OCI-LY3 (cell line): Measurements from ENCODE around the gene HOXD1.

ENCODE experiments used
- H2AFZ ChIP-seq: fragments of 200-600, 300-600 bp; shearing (Covaris generic); 2 replicates; pipeline ENCODE4 v1.6.0; 2014; ENCODE audit warnings: antibody characterized with exemption, low read depth, low read length
- H3K27ac ChIP-seq: fragments of 200-600, 300-600 bp; sonication (generic); 2 replicates; pipeline ENCODE4 v1.5.1; 2014; ENCODE audit warnings: mild to moderate bottlenecking, low read length, moderate library complexity, mixed read lengths
- H3K27me3 ChIP-seq: fragments of 200-600, 300-600 bp; sonication (generic); 2 replicates; pipeline ENCODE4 v1.6.1; 2014; ENCODE audit warnings: low read depth, low read length, mixed read lengths
- H3K36me3 ChIP-seq: fragments of 200-600, 300-600 bp; sonication (generic); replicated peaks from 2 replicates; pipeline ENCODE3; 2014; ENCODE audit warnings: low read depth, low read length, mixed read lengths
- H3K4me1 ChIP-seq: fragments of 300-600, 200-600 bp; sonication (generic); 2 replicates; pipeline ENCODE4 v1.6.1; 2014; ENCODE audit warnings: low read length, mixed read lengths
- H3K4me2 ChIP-seq: fragments of 200-600, 300-600 bp; sonication (generic); 2 replicates; pipeline ENCODE4 v1.6.1; 2014; ENCODE audit warnings: low read length, mixed read lengths
- H3K4me3 ChIP-seq: fragments of 300-600, 200-600 bp; sonication (generic); 2 replicates; pipeline ENCODE4 v1.5.1; 2014; ENCODE audit warnings: antibody characterized with exemption, mild to moderate bottlenecking, low read length, moderate library complexity
- H3K79me2 ChIP-seq: fragments of 300-600, 200-600 bp; shearing (Covaris generic); 2 replicates; pipeline ENCODE4 v1.6.1; 2014; ENCODE audit warnings: mild to moderate bottlenecking, low read length, mixed read lengths
- H3K9ac ChIP-seq: fragments of 300-600, 200-600 bp; shearing (Covaris generic); 2 replicates; pipeline ENCODE4 v1.6.0; 2014; ENCODE audit warnings: mild to moderate bottlenecking, low read length, moderate library complexity
- H3K9me3 ChIP-seq: fragments of 200-600, 300-600 bp; shearing (Covaris generic); 2 replicates; pipeline ENCODE4 v1.6.1; 2014; ENCODE audit warnings: low read length, mixed read lengths; ENCODE audit not compliant: insufficient read depth
- H4K20me1 ChIP-seq: fragments of 200-600, 300-600 bp; sonication (generic); 2 replicates; pipeline ENCODE4 v1.6.1; 2016; ENCODE audit warnings: low read length, mixed read lengths; ENCODE audit not compliant: insufficient read depth
- EZH2phosphoT487 ChIP-seq: fragments of 200-600 bp; shearing (Covaris generic); IDR thresholded peaks from 2 replicates; pipeline ENCODE4 v1.6.1; 2018; ENCODE audit warnings: antibody characterized with exemption, mixed run types, low read depth
- TF ChIP-seq, protein P1 (sequence below): fragments of 200-600, 300-600 bp; sonication (generic); IDR thresholded peaks from 2 replicates; pipeline ENCODE4 v1.5.1; 2014; ENCODE audit warnings: antibody characterized with exemption, low read length, low read depth

The HOXD1 gene

DNA sequence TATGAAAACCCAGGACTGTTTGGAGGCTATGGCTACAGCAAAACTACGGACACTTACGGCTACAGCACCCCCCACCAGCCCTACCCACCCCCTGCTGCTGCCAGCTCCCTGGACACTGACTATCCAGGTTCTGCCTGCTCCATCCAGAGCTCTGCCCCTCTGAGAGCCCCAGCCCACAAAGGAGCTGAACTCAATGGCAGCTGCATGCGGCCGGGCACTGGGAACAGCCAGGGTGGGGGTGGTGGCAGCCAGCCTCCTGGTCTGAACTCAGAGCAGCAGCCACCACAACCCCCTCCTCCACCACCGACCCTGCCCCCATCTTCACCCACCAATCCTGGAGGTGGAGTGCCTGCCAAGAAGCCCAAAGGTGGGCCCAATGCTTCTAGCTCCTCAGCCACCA lies 19.3 kb upstream of the HOXD1 start:
- TF ChIP-seq, protein P1, sequence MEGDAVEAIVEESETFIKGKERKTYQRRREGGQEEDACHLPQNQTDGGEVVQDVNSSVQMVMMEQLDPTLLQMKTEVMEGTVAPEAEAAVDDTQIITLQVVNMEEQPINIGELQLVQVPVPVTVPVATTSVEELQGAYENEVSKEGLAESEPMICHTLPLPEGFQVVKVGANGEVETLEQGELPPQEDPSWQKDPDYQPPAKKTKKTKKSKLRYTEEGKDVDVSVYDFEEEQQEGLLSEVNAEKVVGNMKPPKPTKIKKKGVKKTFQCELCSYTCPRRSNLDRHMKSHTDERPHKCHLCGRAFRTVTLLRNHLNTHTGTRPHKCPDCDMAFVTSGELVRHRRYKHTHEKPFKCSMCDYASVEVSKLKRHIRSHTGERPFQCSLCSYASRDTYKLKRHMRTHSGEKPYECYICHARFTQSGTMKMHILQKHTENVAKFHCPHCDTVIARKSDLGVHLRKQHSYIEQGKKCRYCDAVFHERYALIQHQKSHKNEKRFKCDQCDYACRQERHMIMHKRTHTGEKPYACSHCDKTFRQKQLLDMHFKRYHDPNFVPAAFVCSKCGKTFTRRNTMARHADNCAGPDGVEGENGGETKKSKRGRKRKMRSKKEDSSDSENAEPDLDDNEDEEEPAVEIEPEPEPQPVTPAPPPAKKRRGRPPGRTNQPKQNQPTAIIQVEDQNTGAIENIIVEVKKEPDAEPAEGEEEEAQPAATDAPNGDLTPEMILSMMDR: no peak
- no peak for TF ChIP-seq EZH2phosphoT487
- Histone ChIP-seq H3K9ac (no peak overlapping the region), H3K4me2 (no peak overlapping the region), H3K4me1 (no peaks in the 10 kb centered on the region), H3K27me3 (peaks cover 3% of the 10 kb centered on the region; the same call in 1 of the 2 replicates), H3K36me3 (no peaks in the 10 kb centered on the region), H3K79me2 (no peaks in the 10 kb centered on the region), H2AFZ (no peak overlapping the region), H3K27ac (no peak overlapping the region), H3K9me3 (no peaks in the 10 kb centered on the region), H3K4me3 (no peak overlapping the region), H4K20me1 (no peaks in the 10 kb centered on the region)

DNA sequence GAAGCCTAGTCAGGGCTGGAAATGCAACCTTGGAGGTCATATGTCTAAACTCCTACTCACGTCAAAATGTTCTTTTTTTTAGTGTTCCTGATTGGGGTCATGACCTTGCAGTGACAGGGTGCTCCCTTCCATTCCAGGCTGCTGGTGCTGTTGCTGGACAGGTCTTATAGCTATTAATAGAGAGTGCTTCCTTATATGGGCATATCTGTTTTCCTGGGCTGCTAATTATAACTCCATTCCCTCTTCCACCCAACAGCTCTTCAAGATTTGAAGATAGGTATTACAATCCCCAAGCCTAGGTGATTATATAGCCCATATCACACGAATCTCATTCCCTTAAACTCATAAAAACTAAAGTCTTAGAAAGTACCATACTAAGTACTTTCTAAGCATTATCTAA lies 18.8 kb upstream of the HOXD1 start:
- no peaks in the 10 kb centered on the region for H3K4me1 ChIP-seq
- no peaks in the 10 kb centered on the region for H4K20me1 ChIP-seq
- no peak overlapping the region for H3K9ac ChIP-seq
- H3K9me3 ChIP-seq: no peaks in the 10 kb centered on the region
- no peaks in the 10 kb centered on the region for H3K36me3 ChIP-seq
- H2AFZ ChIP-seq: no peak overlapping the region
- H3K27me3 ChIP-seq: peaks cover 3% of the 10 kb centered on the region; the same call in 1 of the 2 replicates
- no peaks in the 10 kb centered on the region for H3K79me2 ChIP-seq
- H3K27ac ChIP-seq: no peak overlapping the region
- H3K4me2 ChIP-seq: no peak overlapping the region
- no peak for TF ChIP-seq EZH2phosphoT487
- TF ChIP-seq, protein P1: no peak
- no peak overlapping the region for H3K4me3 ChIP-seq

DNA sequence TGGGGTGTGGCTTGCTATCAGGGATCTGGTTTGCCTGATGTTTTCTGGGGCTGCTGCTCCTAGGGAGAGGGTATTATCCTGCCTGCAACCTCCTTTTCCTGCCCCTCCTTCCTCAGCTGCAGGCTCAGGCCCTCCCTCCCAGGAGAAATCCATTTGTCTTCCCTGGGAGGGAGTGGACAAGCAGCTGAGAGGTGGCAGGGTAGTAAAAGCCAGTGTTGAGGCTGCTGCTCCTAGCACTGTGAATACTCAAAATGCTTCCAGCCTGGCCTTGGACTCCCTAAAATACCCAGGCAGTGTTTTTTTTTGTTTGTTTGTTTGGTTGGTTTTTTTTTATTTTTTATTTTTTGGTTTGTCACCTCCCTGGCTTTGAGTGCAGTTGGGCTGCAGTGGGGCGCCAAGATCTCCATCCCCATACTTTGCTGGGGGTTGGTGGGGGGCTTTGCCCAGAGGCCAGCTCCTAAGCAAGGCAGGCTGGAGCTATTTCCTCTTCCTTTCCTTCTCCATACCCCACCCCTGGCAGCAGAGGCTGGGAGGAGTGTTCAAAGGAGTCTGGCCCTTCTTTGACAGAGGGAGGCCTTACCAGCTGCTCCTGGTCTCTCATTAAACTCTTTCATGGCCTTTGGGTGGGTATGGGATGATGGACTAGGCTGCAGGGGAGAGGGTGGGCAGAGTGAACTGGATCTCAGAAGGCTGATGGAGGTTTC lies 17.7 kb upstream of the HOXD1 start:
- H3K4me2 ChIP-seq: no peak overlapping the region
- H3K9ac ChIP-seq: no peak overlapping the region
- no peak overlapping the region for H3K27ac ChIP-seq
- no peaks in the 10 kb centered on the region for H3K4me1 ChIP-seq
- no peaks in the 10 kb centered on the region for H3K79me2 ChIP-seq
- H3K4me3 ChIP-seq: no peak overlapping the region
- no peak overlapping the region for H2AFZ ChIP-seq
- no peaks in the 10 kb centered on the region for H4K20me1 ChIP-seq
- H3K27me3 ChIP-seq: peaks cover 3% of the 10 kb centered on the region; the same call in 1 of the 2 replicates
- H3K36me3 ChIP-seq: no peaks in the 10 kb centered on the region
- H3K9me3 ChIP-seq: no peaks in the 10 kb centered on the region
- TF ChIP-seq EZH2phosphoT487: no peak
- TF ChIP-seq, protein P1: no peak

DNA sequence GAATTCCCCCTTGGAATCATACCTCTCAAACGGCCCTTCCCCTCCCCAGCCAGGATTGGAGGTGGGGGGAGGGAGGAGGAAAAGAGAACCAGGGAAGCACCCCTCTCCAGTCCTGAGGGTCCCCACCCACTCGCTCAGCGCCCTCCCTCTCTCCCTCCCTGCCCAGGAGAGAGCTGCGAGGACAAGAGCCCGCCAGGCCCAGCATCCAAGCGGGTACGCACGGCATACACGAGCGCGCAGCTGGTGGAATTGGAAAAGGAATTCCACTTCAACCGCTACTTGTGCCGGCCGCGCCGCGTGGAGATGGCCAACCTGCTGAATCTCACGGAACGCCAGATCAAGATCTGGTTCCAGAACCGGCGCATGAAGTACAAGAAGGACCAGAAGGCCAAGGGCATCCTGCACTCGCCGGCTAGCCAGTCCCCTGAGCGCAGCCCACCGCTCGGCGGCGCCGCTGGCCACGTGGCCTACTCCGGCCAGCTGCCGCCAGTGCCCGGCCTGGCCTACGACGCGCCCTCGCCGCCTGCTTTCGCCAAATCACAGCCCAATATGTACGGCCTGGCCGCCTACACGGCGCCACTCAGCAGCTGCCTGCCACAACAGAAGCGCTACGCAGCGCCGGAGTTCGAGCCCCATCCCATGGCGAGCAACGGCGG lies 17.0 kb upstream of the HOXD1 start:
- Histone ChIP-seq H4K20me1 (no peaks in the 10 kb centered on the region), H3K36me3 (no peaks in the 10 kb centered on the region), H3K4me2 (no peak overlapping the region), H3K4me1 (no peaks in the 10 kb centered on the region), H3K9me3 (no peaks in the 10 kb centered on the region), H3K27ac (no peak overlapping the region), H2AFZ (no peak overlapping the region), H3K4me3 (no peak overlapping the region), H3K9ac (no peak overlapping the region), H3K27me3 (peaks cover 3% of the 10 kb centered on the region; the same call in 1 of the 2 replicates), H3K79me2 (no peaks in the 10 kb centered on the region)
- no peak for TF ChIP-seq EZH2phosphoT487
- TF ChIP-seq, protein P1: no peak
